Measurements from ENCODE around the gene QRSL1.

DNA sequence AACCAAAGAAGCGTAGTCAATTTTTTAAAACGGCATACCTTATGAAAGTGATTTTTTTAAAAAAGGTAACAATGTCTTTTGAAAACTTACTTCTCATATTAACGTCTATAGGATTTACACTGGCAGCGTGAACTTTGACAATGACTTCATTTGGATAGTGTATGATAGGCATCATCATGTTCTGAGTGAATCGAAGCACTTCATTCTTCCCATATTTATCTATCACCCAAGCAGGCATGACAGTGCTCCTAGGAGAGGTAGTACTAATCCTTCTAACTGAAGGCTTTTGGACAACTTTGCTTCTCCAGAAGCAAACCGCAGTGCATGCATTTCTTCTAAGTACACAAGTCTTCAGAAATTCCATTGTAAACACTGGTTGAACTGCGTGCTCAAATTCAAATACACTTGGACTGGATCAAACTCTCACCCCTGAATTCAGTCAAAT lies 698 bp upstream of the QRSL1 start:
- TF ChIP-seq CTCF (IDR thresholded peaks at IDR 0.05) (no peak), POLR2A (IDR thresholded peaks at IDR 0.05) (no peak)
